HG03439 (cell line): ENCODE results near the gene GARRE1.
"Not testable (repeated sequence)": the region's sequence is repeated elsewhere in the genome, so short reads cannot be mapped to it uniquely, and the experiment has no call there.

Experiments used
- ATAC-seq: cut with Tn5 transposase; IDR thresholded peaks from one replicate; pipeline ENCODE4 v1.9.1; 2021; ENCODE audit warnings: mild to moderate bottlenecking, moderate library complexity; ENCODE audit not compliant: unreplicated experiment

Gene GARRE1

GRCh38 chr19:34256835-34257558 is 2.6 kb downstream of the GARRE1 start:
- no peak for ATAC-seq

DNA sequence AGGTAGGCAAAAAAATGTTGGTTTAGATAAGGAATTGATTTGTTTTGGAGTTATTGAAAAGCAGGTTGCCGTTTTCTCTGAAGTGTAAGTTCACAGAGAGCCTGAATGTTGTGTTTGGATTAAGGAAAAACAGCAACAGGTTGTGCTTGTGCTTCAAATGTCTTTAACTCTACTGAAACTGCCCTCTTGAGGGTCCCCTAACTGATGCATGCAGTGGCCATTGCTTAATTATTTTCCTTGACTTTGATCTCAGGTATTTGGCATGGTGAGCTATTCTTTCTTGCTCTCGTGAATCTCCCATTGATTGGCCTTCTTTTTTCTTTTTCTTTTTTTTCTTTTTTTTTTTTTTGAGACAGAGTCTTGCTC is 3.2 kb downstream of the GARRE1 start:
- ATAC-seq: no peak

DNA sequence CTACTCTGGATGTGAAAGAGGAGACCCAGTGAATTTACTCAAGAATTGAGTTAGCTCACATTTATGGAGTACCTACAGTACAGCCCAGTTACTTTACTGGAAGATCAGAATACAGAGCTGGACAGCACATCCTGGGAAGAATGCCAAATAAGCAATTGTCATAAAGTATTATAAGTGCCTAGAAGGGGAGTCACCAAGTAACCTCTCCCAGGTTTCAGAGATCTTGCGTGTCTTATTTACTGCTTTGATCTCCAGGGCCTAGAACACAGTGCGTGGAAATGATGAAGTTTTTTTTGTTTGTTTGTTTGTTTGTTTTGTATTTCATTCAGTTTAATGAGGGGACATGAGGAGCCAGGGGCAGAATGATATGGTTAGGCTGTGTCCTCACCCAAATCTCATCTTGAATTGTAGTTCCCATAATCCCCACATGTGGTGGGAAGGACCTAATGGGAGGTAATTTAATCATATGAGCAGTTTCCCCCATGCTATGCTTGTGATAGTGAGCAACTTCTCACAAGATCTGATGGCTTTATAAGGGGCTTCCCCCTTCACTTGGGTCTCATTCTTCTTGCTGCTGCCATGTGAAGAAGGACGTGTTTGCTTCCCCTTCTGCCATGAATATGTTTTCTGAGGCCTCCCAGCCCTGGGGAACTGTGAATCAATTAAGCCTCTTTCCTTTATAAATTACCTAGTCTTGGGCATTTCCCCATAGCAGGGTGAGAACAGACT is 5.2 kb downstream of the GARRE1 start:
- no peak for ATAC-seq

GRCh38 chr19:34260771-34261173 is 6.4 kb downstream of the GARRE1 start:
- no peak for ATAC-seq

DNA sequence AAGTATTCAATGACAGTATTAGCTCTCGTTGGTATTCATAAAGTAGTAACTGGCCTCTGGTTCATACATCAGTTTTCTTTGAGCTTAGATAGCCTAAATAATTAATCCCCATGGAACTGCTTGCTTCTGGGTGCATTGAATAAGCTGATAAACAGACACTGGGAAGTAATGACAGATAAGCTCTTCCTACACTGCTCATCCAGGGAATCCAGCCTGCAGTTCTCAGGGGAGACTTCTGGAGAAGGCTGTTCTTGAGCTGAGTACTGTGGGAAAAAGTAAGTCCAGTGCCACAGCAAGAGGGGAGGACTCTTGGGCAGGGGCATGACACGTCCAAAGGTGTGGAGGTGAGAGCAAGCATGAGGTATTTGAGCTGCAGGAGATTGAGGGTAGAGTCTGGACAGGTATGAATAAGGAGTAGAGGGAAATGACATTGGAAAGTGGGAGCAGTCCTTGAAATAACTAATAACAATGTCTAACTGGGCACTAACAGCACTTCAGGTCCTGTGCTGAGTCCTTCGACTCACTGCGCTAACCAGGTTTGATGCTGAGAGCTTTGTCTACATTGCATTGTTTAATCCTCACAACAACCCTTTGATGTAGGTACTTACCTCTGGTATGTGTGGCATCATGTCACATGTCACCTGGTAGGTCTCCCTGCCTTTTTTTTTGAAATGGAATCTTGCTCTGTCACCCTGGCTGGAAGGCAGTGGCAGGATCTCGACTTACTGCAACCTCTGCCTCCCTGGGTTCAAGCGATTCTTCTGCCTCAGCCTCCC is 7.2 kb downstream of the GARRE1 start:
- no peak for ATAC-seq

- ATAC-seq: no peak
Measured at GRCh38 chr19:34263745-34264237, 9.4 kb downstream of the GARRE1 start.

- ATAC-seq: no peak
Measured at GRCh38 chr19:34265221-34265650, 10.9 kb downstream of the GARRE1 start.

DNA sequence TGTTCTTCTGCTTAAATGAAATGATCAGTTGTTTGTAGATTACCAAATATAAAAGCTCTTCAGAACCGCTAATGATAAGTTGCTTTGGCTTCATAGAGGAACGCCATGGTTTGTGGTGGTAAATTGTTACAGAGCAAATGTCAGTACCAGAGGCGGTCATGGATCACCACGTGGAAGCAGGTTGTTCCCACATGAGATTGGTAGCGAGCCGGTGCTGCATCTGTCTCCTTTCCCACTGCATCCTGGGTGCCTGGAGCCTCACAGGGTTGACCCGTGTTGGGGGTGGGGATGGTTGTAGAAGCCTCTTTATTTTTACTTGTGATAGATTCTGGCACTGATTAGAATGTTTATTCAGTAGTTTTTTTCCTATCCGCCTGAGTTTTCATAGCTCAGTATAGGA is 14.7 kb downstream of the GARRE1 start:
- no peak for ATAC-seq

- ATAC-seq: no peak
Measured at GRCh38 chr19:34269489-34269888, 15.1 kb downstream of the GARRE1 start.

DNA sequence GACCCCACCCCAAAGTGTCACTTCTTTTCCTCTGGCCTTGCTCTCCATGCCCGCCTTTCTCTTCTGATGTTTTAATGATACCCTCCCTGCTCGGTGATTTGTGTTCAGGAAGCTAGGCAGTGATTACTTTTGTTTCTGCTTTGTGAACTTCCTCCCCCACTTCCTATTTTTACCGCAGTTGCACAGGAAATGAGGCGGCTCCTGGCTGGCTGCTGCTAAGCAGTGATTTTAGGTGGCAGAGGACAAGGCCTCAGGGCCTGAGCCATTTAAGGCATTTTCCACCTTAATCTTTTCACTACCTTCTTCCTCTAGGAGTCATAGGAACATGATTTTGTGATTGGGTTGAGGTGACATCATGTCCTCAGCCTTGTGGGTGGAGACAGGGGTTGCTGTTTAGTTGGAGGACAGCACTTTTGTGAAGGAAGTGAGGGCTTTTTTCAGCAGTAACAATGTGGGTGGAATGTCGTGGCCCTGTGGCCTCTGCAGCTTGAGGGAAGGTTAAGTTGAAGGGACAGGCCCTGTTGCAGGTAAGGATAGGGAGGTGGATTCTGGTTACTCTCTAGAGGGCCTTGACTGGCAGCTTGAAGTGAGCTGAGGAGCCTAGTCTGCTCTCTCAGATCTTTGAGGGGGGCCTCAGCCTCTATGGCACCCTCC is 15.7 kb downstream of the GARRE1 start:
- no peak for ATAC-seq

DNA sequence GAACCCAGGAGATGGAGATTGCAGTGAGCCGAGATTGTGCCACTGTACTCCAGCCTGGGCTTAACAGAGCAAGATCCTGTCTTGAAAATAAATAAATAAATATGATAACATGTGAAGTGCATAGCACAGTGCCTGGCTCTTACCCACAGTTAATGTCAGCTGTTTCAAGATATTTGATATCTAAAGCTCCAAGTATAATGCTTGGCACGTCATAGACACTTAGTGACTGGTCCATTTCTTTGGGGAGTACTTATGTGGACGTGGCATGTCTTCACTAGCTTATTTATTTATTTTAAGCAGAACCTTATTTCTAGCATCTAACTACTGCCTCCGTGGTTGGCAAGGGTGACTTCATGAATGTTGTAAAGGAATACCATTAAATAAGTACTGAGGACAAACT is 18.8 kb downstream of the GARRE1 start:
- no peak for ATAC-seq

DNA sequence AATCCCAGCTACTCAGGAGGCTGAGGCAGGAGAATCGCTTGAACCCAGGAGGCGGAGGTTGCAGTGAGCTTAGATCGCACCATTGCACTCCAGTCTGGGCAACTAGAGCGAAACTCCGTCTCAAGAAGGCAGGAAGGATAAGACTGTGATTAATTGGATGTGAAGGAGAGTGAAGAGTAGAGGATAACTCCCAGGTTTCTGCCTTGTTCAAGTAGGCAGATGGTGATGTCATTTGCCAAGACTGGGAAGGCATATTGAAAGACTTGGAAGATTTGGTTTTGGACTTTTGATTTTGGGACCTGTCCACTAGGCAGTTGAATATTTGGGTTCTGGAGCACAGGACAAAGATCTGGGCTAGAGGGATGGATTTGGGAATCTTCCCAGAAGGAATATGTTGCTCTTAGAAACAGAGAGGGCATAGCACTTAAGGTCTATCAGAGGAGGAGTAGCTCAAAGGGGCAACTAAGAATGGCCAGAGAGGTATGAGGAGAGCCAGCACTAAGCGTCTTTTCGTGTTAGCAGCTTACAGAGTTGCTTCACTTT is 20.0 kb downstream of the GARRE1 start:
- no peak for ATAC-seq

DNA sequence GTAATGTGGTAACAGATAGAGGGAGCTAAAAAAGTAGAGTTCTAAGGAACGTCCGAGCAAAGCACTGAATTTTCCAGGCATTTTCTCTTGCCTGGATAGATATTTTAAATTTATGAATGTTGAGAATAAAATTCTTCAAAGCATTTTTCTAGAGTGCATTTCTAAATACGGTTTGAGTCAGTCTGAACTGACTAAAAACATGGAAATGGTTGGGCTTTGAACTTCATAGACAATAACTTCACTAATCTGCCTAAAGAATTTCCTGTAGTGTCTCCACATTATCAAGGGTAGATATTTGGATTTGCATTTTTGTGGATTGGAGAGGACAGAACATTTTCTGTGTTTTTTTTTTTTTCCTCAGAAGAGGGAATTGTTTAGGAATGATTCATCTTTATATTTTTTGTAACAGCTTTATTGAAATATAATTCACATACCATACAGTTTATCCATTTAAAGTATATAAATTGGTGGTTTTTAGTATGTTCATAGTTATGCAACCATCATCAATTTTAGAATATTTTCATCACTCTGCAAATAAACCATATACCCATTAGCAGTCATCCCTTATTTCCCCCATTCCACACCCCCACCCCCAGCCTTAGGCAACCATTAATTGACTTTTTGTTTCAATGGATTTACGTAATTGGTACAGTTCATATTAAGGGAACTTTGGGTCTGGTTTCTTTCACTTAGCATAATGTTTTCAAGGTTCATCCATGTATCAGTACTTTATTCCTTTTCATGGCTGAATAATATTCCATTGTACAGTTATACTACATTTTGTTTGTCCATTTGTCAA is 20.7 kb downstream of the GARRE1 start:
- no peak for ATAC-seq

DNA sequence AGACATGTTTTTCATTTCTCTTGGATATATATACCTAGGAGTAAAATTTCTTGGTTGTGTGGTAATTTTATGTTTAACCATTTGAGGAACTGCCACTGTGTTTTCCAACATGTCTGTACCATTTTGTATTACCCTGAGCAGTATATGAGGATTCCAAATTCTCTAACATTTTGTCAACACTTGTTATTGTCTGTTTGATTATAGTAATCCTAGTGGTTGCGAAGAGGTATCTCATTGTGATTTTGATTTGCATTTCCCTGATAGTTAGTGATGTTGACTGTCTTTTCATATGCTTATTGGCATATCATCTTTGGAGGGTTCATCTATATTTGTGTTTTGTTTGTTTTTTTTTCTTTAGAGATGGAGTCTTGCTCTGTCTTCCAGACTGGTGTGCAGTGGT is 21.4 kb downstream of the GARRE1 start:
- ATAC-seq: no peak

GRCh38 chr19:34276614-34277013 is 22.3 kb downstream of the GARRE1 start:
- no peak for ATAC-seq

GRCh38 chr19:34277244-34277643 is 22.9 kb downstream of the GARRE1 start:
- no peak for ATAC-seq

DNA sequence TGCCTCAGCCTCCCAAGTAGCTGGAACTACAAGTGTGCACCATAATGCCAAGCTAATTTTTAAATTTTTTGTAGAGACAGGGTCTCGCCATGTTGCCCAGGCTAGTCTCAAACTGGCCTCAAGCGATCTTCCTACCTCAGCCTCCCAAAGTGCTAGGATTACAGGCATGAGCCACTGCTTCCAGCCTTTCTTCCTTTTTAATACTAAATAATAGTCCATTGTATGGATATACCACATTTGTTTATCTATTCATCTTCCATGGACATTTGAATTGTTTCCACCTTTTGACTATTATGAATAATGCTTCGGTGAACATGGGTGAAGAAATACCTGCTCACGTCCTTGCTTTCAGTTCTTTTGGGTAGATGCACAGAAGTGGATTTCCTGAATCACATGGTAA is 24.4 kb downstream of the GARRE1 start:
- no peak for ATAC-seq

- not testable (repeated sequence) for ATAC-seq
Measured at GRCh38 chr19:34281444-34281843, 27.1 kb downstream of the GARRE1 start.

GRCh38 chr19:34282611-34283519 is 28.5 kb downstream of the GARRE1 start:
- ATAC-seq: no peak
